Neural cell (in vitro differentiated cells): ENCODE data around the gene RAB3B.

Experiments used
- EZH2 ChIP-seq: fragments of 200-600, 300-800 bp; shearing (Covaris generic), sonication (generic); IDR thresholded peaks from 2 replicates; pipeline ENCODE4 v1.6.1; 2014; ENCODE audit warnings: antibody characterized with exemption, low read length, borderline replicate concordance, mild to moderate bottlenecking; ENCODE audit not compliant: insufficient read depth, poor library complexity, severe bottlenecking
- POLR2AphosphoS5 ChIP-seq: IDR thresholded peaks from 2 replicates; pipeline ENCODE4 v1.6.1; 2012
- TF ChIP-seq, protein P1 (sequence below): fragments of 450-650 bp; IDR thresholded peaks from 2 replicates; pipeline ENCODE4 v1.5.1; 2014; ENCODE audit warnings: antibody characterized with exemption, mild to moderate bottlenecking, moderate library complexity; ENCODE audit not compliant: poor library complexity, severe bottlenecking

DNA sequence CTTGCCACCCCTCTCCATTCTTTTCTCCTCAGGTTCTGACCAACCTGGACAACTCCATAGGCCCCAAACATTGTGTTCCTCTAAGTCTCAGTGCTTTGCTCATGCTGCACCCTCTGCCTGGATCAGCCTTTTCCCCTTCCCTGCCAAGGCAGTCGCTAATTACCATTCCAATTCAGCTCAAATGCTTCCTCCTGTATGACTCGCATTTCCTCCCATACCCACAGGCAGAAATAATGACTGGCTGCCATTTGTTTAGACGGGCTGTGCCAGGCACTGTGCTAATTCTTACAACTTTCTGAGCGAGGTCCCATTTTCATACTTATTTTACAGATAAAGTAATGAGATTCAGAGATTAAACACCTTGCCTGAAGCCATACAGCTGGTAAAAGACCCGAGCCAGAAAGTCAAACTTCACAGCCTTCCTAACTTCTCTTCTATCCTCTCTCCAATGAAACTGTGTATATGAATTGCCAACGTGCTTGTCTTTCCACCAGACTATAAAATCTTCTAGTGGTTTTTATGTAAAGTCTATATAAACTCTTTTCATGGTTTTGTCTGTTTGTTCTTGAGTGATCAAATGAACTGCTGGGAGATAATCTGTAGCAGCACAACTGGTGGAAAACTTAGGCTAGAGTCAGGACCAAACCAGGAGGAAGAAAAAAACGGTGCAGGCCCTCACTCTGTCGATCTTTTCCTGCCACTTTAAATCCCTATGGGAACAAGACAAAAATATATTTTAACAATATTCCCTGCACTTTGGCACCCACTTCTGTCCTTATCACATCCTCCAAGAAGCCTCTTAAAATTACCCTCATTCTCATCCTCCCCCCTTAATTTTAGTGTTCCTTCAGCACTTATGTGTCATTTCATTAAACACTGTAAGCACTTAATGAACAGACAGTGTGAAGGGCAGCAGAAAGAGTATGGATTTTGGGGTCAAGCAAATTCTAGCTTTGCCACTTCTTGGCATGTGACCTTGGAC lies 33.7 kb downstream of the RAB3B start:
- TF ChIP-seq, protein P1, sequence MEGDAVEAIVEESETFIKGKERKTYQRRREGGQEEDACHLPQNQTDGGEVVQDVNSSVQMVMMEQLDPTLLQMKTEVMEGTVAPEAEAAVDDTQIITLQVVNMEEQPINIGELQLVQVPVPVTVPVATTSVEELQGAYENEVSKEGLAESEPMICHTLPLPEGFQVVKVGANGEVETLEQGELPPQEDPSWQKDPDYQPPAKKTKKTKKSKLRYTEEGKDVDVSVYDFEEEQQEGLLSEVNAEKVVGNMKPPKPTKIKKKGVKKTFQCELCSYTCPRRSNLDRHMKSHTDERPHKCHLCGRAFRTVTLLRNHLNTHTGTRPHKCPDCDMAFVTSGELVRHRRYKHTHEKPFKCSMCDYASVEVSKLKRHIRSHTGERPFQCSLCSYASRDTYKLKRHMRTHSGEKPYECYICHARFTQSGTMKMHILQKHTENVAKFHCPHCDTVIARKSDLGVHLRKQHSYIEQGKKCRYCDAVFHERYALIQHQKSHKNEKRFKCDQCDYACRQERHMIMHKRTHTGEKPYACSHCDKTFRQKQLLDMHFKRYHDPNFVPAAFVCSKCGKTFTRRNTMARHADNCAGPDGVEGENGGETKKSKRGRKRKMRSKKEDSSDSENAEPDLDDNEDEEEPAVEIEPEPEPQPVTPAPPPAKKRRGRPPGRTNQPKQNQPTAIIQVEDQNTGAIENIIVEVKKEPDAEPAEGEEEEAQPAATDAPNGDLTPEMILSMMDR = no peak
- TF ChIP-seq POLR2AphosphoS5 = no peak
- TF ChIP-seq EZH2 = no peak
